SK-N-SH (cell line): Measurements from ENCODE around the gene KRTAP10-7. TPM values are rescaled to one million over a fixed set of nuclear protein-coding genes. Genes with fewer than 3 reads are reported as not detected.

Experiments
- CTCF ChIA-PET: fragments of 300-600, 350-600 bp; formaldehyde crosslinking; extraction: SDS; loops from one replicate; lab custom pipeline; 2021; lab: Yijun Ruan, JAX
- POLR2A ChIA-PET: fragments of 350-600 bp; sonication (Branson Sonifier 250); formaldehyde crosslinking; extraction: SDS; loops from one replicate; lab custom pipeline; 2020; ENCODE audit warnings: antibody characterized with exemption, inconsistent platforms; lab: Yijun Ruan, JAX
- DNase-seq: peaks from one replicate; pipeline ENCODE4 v3.0.0; 2012
- H2AFZ ChIP-seq: fragments of 200-600 bp; sonication (generic); 2 replicates; pipeline ENCODE4 v1.8.1; 2016; ENCODE audit warnings: antibody characterized with exemption, mild to moderate bottlenecking, low read depth
- H3F3A ChIP-seq: fragments of 200-600 bp; sonication (generic); replicated peaks from 2 replicates; pipeline ENCODE3; 2016; ENCODE audit warnings: antibody characterized with exemption, mild to moderate bottlenecking; ENCODE audit not compliant: insufficient read depth
- H3K27ac ChIP-seq, 2 experiments: fragments of 200-500 bp in 1 of 2; fragments of 200-600 bp in 1 of 2; sonication (Bioruptor generic) in 1 of 2; sonication (generic), shearing (Covaris generic) in 1 of 2; 2 replicates each; pipeline versions ENCODE4 v1.5.1 to v1.6.1; 2014 to 2016; ENCODE audit warnings: low read depth in 2 of 2, inconsistent platforms in 1 of 2, low read length in 1 of 2, mild to moderate bottlenecking in 1 of 2, mixed read lengths in 1 of 2
- H3K27me3 ChIP-seq: fragments of 200-600 bp; sonication (generic), shearing (Covaris generic); 2 replicates; pipeline ENCODE4 v1.6.1; 2016; ENCODE audit warnings: mixed run types; ENCODE audit not compliant: insufficient read depth
- H3K36me3 ChIP-seq, 2 experiments: fragments of 200-500 bp in 1 of 2; fragments of 200-600 bp in 1 of 2; sonication (Bioruptor generic) in 1 of 2; sonication (generic) in 1 of 2; replicated peaks in 1 of 2; 2 replicates each; pipeline versions ENCODE3 to v1.5.1; 2014 to 2016; ENCODE audit warnings: low read length in 1 of 2, mild to moderate bottlenecking in 1 of 2; ENCODE audit not compliant: insufficient read depth in 2 of 2, control insufficient read depth in 1 of 2
- H3K4me1 ChIP-seq, 2 experiments: fragments of 200-500 bp in 1 of 2; fragments of 200-600 bp in 1 of 2; sonication (Bioruptor generic) in 1 of 2; sonication (generic), shearing (Covaris generic) in 1 of 2; 2 replicates each; pipeline versions ENCODE4 v1.5.1 to v1.6.1; 2014 to 2016; ENCODE audit warnings: low read depth in 1 of 2, low read length in 1 of 2, mixed run types in 1 of 2; ENCODE audit not compliant: insufficient read depth in 2 of 2, control insufficient read depth in 1 of 2
- H3K4me2 ChIP-seq: fragments of 200-600 bp; sonication (generic), shearing (Covaris generic); 2 replicates; pipeline ENCODE4 v1.6.1; 2017; ENCODE audit warnings: mixed run types
- H3K4me3 ChIP-seq, 2 experiments: fragments of 200-500 bp in 1 of 2; fragments of 200-600 bp in 1 of 2; sonication (Bioruptor generic) in 1 of 2; sonication (generic), shearing (Covaris generic) in 1 of 2; 2 replicates each; pipeline versions ENCODE4 v1.5.1 to v1.8.1; 2014 to 2016; ENCODE audit warnings: low read depth in 2 of 2, inconsistent platforms in 1 of 2, low read length in 1 of 2, mild to moderate bottlenecking in 1 of 2, mixed read lengths in 1 of 2, moderate library complexity in 1 of 2
- H3K79me2 ChIP-seq: fragments of 200-600 bp; sonication (generic); 2 replicates; pipeline ENCODE4 v1.8.1; 2017; ENCODE audit warnings: mild to moderate bottlenecking; ENCODE audit not compliant: insufficient read depth
- H3K9ac ChIP-seq: fragments of 200-600 bp; sonication (generic); 2 replicates; pipeline ENCODE4 v1.6.1; 2017; ENCODE audit warnings: mixed run types
- H3K9me2 ChIP-seq: fragments of 200-600 bp; sonication (generic); 2 replicates; pipeline ENCODE4 v1.6.1; 2017; ENCODE audit warnings: mixed run types
- H3K9me3 ChIP-seq: fragments of 200-600 bp; sonication (generic); 2 replicates; pipeline ENCODE4 v1.6.1; 2017; ENCODE audit warnings: mixed run types, mild to moderate bottlenecking, moderate library complexity
- H4K20me1 ChIP-seq: fragments of 200-600 bp; sonication (generic); 2 replicates; pipeline ENCODE4 v1.6.1; 2017; ENCODE audit warnings: mild to moderate bottlenecking, mixed run types; ENCODE audit not compliant: insufficient read depth
- CHD2 ChIP-seq: fragments of 150-350 bp; IDR thresholded peaks from 2 replicates; pipeline ENCODE4 v1.6.1; 2018; ENCODE audit warnings: low read length; ENCODE audit not compliant: partially characterized antibody
- CTCF ChIP-seq: fragments of 200-600 bp; sonication (generic); IDR thresholded peaks from 2 replicates; pipeline ENCODE4 v1.6.1; 2017; ENCODE audit warnings: antibody characterized with exemption, mild to moderate bottlenecking, moderate library complexity
- EZH2phosphoT487 ChIP-seq: fragments of 200-600 bp; sonication (generic); IDR thresholded peaks from 2 replicates; pipeline ENCODE4 v1.6.1; 2017; ENCODE audit warnings: low read depth, mixed run types, mild to moderate bottlenecking, antibody characterized with exemption, moderate library complexity, borderline replicate concordance
- GATA2 ChIP-seq: sonication (generic); formaldehyde crosslinking; IDR thresholded peaks from 2 replicates; pipeline ENCODE4 v1.5.0; 2020; ENCODE audit warnings: mild to moderate bottlenecking, missing genetic modification reagents
- JUND ChIP-seq: IDR thresholded peaks from 2 replicates; pipeline ENCODE4 v1.4.0; 2012
- MAX ChIP-seq: IDR thresholded peaks from 2 replicates; pipeline ENCODE4 v1.4.0; 2012; ENCODE audit warnings: low read depth
- MEF2A ChIP-seq: IDR thresholded peaks from 2 replicates; pipeline ENCODE4 v1.4.0; 2012; ENCODE audit warnings: low read depth, borderline replicate concordance
- NFIC ChIP-seq: IDR thresholded peaks from 2 replicates; pipeline ENCODE4 v1.4.0; 2012; ENCODE audit warnings: borderline replicate concordance
- POLR2AphosphoS5 ChIP-seq: IDR thresholded peaks from 2 replicates; pipeline ENCODE4 v1.6.1; 2012; ENCODE audit warnings: low read depth, low read length
- RCOR1 ChIP-seq: fragments of 150-350 bp; IDR thresholded peaks from 2 replicates; pipeline ENCODE4 v1.6.1; 2017; ENCODE audit warnings: antibody characterized with exemption, low read length
- RFX5 ChIP-seq: IDR thresholded peaks from 2 replicates; pipeline ENCODE4 v1.6.1; 2012; ENCODE audit warnings: mild to moderate bottlenecking, improper control_type of control experiment, low read length
- SIN3A ChIP-seq: IDR thresholded peaks from 2 replicates; pipeline ENCODE4 v1.6.1; 2012; ENCODE audit warnings: low read depth, mild to moderate bottlenecking, low read length, moderate library complexity, borderline replicate concordance
- TAF1 ChIP-seq: IDR thresholded peaks from 2 replicates; pipeline ENCODE4 v1.6.1; 2012; ENCODE audit warnings: low read depth, mild to moderate bottlenecking, low read length, moderate library complexity, borderline replicate concordance
- USF1 ChIP-seq: IDR thresholded peaks from 2 replicates; pipeline ENCODE4 v1.4.0; 2012; ENCODE audit warnings: low read depth, borderline replicate concordance
- YY1 ChIP-seq: IDR thresholded peaks from 2 replicates; pipeline ENCODE4 v1.4.0; 2012; ENCODE audit warnings: low read depth, mild to moderate bottlenecking
- ZBTB33 ChIP-seq: IDR thresholded peaks from 2 replicates; pipeline ENCODE4 v1.4.0; 2012; ENCODE audit warnings: low read depth, borderline replicate concordance
- WGBS: methylation state at CpG from one replicate; pipeline ENCODE4 v1.1.6; 2017; ENCODE audit warnings: low lambda C conversion rate; 5-methylcytosine and 5-hydroxymethylcytosine counted together
- polyA plus RNA-seq, 3 experiments: library from polyadenylated mRNA; depleted of rRNA; stranded (reverse); fragments of >200 nt; gene quantifications; 2 replicates each; pipeline ENCODE4 v1.2.3, GENCODE V29; 2012

KRTAP10-7 gene
- polyA plus RNA-seq, 1 of the 3 experiments (the other 2 are of a cell fraction) = not detected

- TF ChIP-seq ZBTB33 = no peak
These were observed 32.1 kb upstream of the KRTAP10-7 start (continued) for GRCh38 chr21:44568261-44568660.

- WGBS = 41% methylated on average over 20 of the region's 27 CpGs
- TF ChIP-seq YY1 = no peak
- no peak for TF ChIP-seq TAF1
- no peak for TF ChIP-seq CHD2
- no peak for TF ChIP-seq MEF2A
- no peak for TF ChIP-seq EZH2phosphoT487
- TF ChIP-seq POLR2AphosphoS5 = no peak
- TF ChIP-seq GATA2 (CRISPR knock-in tag) = no peak
- TF ChIP-seq JUND = no peak
- no peak for TF ChIP-seq SIN3A
- no peak overlapping the region for H2AFZ ChIP-seq
- no peak overlapping the region for H3K9ac ChIP-seq
- no peaks in the 10 kb centered on the region for H3K9me3 ChIP-seq
- H3K79me2 ChIP-seq = no peaks in the 10 kb centered on the region
- no peaks in the 10 kb centered on the region for H3K4me1 ChIP-seq
- no peaks in the 10 kb centered on the region for H3K9me2 ChIP-seq
- no peak overlapping the region for H3K4me3 ChIP-seq
- H3K27ac ChIP-seq = no peak overlapping the region
- CTCF ChIA-PET = no interaction called here
- H3K27me3 ChIP-seq = peaks cover 41% of the 10 kb centered on the region
- POLR2A ChIA-PET = no interaction called here
- H4K20me1 ChIP-seq = no peaks in the 10 kb centered on the region
- no peak overlapping the region for H3K4me2 ChIP-seq
- no peaks in the 10 kb centered on the region for H3K36me3 ChIP-seq
- H3F3A ChIP-seq = no peaks in the 10 kb centered on the region
- DNase-seq = no peak
These were observed 31.5 kb upstream of the KRTAP10-7 start for GRCh38 chr21:44568667-44569556.

- H3K4me2 ChIP-seq = no peak overlapping the region
- no peaks in the 10 kb centered on the region for H3F3A ChIP-seq
- no peaks in the 10 kb centered on the region for H3K36me3 ChIP-seq
- no peaks in the 10 kb centered on the region for H3K79me2 ChIP-seq
- no peak overlapping the region for H3K27ac ChIP-seq
- 0% methylated on average over 2 of the region's 12 CpGs for WGBS
- no peaks in the 10 kb centered on the region for H4K20me1 ChIP-seq
- H3K9ac ChIP-seq = no peak overlapping the region
- H3K4me3 ChIP-seq = no peak overlapping the region
- no peaks in the 10 kb centered on the region for H3K9me2 ChIP-seq
- TF ChIP-seq MAX (no peak), NFIC (no peak), RFX5 (no peak), MEF2A (no peak), CTCF (no peak), RCOR1 (no peak), POLR2AphosphoS5 (no peak), USF1 (no peak)
- no peaks in the 10 kb centered on the region for H3K9me3 ChIP-seq
- peaks cover 50% of the 10 kb centered on the region for H3K27me3 ChIP-seq
- no peak overlapping the region for H2AFZ ChIP-seq
- CTCF ChIA-PET = no interaction called here
- POLR2A ChIA-PET = no interaction called here
- no peak for DNase-seq
- no peaks in the 10 kb centered on the region for H3K4me1 ChIP-seq
These were observed 30.4 kb upstream of the KRTAP10-7 start for GRCh38 chr21:44569861-44570517.
